Measurements from ENCODE around the gene CIPC.
A peak's percentile ranks its signal among the peaks of the same experiment; 100 is the strongest.

Gene CIPC

DNA sequence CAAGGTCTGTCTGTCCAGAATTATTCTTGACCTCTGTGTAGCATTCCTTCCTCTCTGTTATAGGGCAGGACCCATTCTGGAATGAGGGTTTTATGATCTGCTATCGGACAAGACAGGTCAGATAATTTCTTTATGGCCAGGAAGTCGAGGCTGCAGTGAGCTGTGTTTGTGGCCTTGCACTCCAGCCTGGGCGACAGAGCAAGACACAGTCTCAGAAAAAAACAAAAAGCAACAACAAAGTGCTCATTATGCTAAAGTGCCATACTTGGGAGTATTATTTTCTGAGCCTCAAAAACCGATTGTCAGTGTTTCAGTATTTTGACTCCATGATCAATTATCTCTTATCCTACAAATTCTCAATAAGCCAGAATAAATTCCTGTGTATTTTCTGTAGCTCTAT is 4.1 kb downstream of the CIPC start:
- no peak for DNase-seq (ENCODE audit: low read depth, low spot score)

DNA sequence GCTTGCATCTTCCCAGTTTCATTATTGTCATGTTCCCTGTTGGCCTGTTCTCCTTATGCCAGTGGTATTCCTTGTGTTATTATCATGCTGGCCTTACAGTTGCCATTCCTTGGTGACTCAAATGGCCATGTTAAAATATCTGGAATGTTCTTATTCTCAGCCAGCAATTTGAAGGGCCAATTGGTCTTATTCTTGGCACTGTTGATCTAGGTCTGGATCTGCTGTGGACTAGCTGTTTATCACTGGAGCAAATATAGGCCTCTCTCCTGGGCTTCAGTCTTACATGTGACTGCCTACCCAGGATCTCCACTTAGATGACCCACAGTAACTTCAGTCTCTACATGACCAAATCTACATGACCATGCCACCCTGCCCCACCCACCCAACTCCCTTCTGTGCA is 5.4 kb downstream of the CIPC start:
- DNase-seq (ENCODE audit: low read depth, low spot score) = no peak

DNA sequence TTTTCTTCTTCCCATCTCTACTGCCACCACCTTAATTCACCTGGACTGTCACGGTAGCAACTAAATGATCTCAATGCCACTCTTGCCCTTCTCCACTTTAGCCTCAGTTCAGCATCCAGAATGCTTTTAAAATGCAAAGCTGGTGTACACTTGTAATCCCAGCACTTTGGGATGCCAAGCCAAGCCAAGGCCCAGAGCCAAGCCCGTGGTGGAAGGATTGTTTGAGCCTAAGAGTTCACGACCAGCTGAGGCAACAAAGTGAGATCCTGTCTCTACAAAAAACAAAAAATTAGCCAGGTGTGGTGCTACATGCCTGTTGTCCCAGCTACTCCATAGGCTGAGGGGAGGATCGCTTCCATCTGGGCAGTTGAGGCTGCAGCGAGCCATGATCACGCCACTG is 5.9 kb downstream of the CIPC start:
- no peak for DNase-seq (ENCODE audit: low read depth, low spot score)

DNA sequence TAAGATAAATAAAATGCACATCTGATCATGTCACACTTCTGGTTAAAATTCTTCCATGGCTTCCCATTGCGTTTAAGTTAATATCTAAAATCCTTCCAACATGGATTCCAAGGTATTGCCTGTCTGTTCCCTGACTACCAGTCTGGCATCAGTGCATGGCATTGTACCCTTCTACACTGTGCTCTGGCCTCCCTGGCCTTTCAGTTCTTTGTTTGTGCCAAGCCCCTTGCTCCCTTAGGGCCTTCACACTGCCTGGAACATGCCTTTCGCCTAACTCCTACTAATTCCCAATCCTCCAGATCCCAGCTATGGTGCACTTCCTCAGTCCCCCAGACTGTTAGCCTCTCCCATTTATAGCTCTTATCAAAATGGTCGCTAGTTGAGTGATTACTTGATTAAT is 6.3 kb downstream of the CIPC start:
- DNase-seq (ENCODE audit: low read depth, low spot score) = no peak

DNA sequence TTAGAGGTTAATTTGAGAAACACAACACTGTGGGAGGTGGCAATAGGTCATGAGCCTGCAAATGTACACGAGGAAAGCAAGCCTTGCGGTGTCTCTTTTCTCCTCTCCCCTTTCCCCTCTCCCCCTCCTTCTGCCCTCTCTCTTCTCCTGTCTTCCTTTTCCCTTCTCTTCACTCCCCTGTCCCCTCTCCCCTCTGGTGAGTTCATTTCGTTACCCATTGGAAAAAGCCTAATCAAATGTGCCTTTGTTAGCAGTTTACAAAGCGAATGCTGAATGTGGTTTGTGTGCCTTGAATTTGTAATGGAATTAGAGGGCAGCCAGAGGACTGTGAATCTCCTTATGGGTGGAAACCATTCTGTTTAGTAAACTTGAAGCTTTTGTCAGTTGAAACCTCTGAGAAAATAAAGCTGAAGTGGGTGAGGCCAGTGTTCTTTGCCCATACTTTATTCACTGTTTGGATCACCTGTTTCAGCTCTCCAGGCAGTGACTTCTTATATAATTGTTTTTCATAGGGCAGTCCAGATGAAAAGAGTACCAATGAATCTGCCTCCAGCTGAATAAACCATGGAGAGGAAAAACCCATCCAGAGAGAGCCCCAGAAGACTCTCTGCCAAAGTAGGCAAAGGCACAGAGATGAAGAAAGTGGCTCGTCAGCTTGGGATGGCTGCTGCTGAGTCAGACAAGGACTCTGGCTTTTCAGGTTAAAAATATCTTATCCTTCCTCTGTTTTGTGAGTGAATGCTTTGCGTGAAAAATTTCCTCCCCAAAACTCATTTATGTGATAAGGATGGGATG is 7.3 kb downstream of the CIPC start:
- DNase-seq (ENCODE audit: low read depth, low spot score) = no peak

DNA sequence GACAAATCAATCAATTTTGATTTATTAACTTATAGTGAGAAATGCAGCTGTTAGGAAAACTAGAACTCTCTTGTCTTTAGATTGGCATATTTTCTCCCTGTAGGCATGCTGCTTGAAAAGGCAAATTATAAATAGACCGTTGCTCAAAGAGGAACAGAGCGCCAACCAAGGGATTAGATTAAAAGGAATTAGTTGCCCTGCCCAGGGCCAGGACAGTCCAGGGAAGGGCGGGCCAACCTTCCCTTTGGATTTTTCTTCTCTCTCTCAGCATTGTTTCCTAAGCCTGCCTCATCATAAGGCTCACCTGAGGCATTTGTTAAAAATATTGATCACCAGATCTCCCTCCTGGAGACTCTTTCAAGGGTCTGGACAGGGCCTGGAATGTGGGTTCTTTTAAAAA is 8.6 kb downstream of the CIPC start:
- no peak for DNase-seq (ENCODE audit: low read depth, low spot score)

DNA sequence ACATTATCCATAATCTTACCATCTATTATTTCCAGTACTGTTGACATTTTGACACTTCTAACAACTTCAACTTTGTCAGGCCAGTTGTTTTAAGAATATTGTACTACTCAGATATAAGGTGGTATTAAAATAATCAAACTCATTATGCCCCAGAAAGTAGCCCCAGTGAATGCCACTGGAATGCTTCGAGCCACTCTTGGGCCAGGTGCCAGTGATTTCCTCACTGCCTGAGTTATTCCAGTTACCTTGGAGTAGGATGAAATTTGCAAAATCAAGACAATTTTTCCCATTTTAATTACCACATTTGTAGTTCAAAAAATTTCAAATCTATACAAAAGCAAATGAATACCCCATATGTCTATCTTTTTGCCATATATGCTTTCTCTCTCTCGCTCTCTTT is 9.2 kb downstream of the CIPC start:
- DNase-seq (ENCODE audit: low read depth, low spot score) = no peak

DNA sequence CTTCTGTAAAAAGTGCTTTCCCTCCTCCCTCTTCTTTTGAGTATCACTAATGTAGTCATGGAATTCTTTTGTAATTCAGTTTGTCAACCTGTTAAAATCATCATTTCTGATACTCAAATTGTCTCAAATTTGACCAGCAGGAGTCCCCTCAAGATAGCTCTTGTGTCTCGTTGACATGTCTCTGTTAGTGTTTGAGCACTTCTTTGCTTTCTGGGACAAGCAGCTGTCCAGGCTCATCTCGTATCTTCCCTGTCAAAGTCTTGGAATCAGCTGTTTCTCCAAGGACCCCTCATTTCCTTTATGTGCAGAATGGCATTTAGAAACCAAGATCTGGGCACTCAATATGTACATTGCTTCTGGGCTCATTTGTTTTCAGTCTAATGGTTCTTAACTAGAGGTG is 10.7 kb downstream of the CIPC start:
- DNase-seq (ENCODE audit: low read depth, low spot score) = no peak

DNA sequence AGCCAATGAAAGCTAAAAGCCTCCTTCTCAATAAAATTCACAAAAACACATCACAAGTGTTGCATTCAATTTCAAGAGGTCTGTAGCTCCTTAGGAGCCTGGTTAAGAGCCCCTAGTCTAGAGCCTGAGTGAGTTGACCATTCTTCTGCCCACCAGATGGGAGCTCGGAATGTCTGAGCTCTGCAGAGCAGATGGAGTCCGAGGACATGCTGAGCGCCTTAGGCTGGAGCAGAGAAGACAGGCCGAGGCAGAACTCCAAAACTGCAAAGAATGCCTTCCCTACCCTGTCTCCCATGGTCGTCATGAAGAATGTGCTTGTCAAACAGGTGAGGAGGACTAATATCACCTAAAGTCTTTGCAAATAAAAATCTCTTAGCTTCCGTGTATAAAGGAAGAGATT is 11.6 kb downstream of the CIPC start:
- peak; percentile 59 for DNase-seq (ENCODE audit: low read depth, low spot score)

DNA sequence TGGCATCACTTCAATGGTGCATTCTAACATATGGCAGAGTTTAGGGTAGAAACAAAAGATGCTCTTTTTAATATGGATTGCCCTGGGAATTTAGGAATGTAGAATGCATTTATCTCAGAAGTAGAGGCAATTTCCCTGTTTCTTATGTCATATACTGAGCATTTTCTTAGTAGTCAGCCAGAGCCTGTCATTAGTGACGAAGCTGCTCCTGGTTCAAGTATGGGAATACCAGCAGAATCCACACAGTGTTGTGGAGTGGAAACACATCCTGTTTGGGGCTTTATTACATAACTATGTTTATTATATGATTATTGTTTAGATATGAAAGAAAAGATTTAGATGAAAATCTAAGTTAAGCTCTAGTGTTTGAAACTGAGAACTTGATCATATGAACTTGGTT is 12.2 kb downstream of the CIPC start:
- no peak for DNase-seq (ENCODE audit: low read depth, low spot score)

DNA sequence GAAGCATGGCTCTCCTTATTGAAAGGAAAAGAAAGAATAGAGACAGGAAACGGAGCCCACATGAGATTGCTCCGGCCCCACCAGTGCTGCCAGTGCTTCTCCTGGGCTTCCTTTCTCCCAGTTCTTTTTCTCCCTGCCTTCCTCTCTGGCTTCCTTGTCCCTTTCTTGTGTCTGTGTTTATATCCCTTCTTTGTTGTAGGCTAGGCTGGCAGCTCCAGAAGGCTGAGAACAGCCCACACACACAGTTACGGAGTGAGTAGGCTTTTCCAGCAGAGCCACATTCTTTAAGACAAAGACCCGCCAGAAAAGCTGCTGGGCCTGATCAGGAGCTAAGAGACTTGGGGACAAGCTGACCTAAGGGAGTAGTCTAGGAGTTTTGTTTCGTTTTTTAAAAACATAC is 13.0 kb downstream of the CIPC start:
- peak; percentile 96 for DNase-seq (ENCODE audit: low read depth, low spot score)

DNA sequence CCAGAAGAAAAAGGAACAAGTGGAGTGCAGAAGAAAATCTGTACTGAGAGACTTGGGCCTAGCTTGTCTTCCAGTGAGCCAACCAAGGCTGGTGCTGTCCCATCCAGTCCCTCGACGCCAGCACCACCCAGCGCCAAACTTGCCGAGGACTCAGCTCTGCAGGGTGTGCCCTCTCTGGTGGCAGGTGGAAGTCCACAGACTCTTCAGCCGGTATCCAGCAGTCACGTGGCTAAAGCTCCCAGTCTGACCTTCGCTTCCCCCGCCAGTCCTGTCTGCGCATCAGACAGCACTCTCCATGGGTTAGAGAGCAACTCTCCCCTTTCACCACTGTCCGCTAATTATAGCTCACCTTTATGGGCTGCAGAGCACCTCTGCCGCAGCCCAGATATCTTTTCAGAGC is 15.6 kb downstream of the CIPC start:
- no peak for DNase-seq (ENCODE audit: low read depth, low spot score)

DNA sequence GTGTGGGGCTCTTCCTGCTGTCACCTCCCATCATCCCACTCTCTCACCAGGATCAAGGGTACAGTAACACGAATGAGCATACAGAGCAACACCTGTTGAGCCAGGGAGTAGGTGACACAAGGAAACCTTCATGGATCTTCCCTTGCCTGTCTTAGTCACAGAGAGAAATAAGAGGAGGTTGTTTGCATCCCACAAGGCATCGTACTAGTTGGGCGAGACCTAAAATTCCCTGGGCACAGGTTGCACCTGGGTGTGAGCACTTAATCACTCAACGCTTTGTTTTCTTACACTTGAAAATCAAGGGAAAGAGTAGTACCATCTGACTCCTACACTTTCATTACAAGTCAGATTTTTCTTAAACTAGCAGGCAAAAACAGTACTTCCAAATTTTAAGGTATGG is 16.6 kb downstream of the CIPC start:
- DNase-seq (ENCODE audit: low read depth, low spot score) = no peak

DNA sequence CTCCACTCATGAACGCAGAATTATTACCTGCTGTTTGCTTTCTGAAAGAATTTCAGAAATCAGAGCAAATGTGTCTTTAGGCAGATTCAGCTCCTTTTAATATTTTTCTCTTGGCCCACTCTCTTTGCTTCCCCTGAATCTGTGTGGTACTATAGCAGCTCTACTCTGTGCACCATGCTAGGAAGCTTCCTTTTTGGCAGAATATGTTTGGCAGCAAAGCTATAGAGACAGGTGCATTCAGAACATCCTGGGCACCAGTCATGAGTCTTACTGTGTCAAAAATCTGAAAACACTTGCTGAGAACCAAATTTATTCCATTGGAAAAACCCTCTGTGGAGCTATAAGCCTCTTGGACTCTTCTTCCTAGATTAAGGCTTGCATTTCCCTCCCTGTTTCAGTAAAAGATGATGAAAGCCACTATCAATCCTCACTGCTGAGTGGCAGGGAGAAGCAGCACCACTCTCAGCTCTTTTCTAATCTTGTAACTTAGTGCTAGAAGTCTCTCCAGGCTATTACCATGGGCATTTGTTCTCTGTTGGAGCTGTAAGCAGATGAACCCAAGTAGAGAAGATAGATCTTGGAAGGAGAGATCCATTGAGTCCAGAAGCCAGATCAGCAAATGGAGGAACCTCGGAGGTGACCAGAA is 18.2 kb downstream of the CIPC start:
- DNase-seq (ENCODE audit: low read depth, low spot score) = no peak

DNA sequence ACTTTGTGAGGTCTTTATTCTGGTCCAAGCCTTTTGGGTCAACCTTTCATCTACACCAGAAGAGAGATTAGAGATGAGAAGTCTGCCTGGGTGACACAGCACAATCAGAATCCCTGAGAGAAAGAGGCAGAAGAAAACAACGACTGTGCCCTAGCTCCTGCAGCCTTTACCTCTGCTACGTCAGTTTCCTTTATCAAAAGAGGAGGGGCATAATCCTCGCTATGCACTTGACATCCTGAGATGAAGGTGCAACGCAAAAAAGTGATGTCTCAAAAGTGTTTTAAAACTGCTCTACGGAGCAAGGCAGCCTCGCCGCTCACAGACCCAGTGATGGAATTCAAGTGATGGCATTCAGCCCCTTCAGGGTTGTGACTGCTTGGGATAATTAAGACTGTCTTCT is 21.8 kb downstream of the CIPC start:
- DNase-seq (ENCODE audit: low read depth, low spot score) = no peak

DNA sequence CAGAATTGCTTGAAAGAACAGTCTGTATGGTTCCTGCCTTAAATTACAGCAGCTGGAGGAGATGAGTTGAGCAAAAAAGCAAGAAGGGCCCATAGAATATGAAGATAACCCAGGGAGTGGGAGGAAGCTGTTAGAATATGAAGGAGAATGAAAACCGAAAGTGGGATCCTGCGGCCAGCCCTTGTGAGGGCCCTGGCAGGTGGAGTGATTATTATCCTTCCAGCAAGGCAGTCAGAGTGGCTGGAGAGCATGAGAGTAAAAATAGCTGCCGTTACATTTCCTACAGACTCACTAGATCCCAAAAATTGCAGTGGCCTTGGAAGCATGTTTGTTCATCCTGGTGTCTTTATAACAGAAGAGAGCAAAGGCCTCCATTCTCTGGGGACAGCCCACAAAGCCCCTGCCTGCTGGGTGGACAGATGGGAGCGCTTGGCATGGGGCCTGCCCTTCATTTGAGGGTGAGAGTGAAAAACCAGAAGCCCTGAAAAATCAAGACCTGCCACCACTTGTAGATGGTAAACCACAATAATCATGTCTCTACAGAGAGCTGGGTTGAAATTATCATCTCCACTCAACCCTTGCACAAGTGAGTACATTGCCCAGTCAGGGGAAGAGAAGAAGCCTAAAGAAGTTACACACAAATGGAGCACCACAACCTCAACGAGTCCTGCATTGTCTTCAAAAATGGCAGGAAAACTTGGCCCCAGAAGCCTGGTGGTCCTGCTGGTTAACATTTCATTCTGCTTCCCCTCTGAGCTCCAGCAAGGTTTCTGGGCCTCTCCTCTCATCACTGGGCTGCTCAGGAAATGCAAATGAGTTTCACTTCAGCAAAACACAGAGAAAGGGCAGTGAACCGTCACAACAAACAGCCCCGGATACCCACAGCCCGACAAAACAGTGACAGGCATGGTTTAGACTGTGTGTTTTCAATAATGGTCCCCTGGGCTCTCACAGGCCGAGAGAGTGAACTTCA is 23.0 kb downstream of the CIPC start:
- no peak for DNase-seq (ENCODE audit: low read depth, low spot score)

DNA sequence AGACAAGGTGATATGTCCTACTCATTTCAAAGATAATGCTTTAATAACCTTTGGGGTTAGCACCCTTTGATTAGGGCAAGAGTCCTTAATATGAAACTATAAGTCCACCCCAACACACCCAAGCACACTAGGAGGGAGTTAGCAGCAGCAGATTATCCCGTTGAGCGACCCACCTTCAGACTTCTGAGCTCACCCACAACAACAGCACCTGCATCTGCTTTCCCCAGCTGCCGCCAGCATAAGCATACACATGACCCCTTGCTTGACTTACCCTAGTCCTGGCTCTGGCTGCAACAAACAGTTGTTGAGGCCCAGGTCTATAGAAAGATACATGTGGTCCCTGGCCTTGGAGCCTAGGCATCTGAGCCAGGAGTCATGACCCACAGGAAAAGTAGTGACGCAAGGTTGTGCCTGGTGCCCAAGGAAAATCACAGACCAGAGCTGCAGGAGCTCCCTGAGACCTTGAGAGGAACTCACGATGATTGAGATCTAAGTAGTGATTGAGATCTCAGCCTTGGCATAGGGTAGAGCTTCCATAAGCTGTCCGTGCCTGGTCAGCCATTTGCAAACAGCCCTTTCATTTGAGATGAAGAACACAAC is 24.6 kb downstream of the CIPC start:
- no peak for DNase-seq (ENCODE audit: low read depth, low spot score)

DNA sequence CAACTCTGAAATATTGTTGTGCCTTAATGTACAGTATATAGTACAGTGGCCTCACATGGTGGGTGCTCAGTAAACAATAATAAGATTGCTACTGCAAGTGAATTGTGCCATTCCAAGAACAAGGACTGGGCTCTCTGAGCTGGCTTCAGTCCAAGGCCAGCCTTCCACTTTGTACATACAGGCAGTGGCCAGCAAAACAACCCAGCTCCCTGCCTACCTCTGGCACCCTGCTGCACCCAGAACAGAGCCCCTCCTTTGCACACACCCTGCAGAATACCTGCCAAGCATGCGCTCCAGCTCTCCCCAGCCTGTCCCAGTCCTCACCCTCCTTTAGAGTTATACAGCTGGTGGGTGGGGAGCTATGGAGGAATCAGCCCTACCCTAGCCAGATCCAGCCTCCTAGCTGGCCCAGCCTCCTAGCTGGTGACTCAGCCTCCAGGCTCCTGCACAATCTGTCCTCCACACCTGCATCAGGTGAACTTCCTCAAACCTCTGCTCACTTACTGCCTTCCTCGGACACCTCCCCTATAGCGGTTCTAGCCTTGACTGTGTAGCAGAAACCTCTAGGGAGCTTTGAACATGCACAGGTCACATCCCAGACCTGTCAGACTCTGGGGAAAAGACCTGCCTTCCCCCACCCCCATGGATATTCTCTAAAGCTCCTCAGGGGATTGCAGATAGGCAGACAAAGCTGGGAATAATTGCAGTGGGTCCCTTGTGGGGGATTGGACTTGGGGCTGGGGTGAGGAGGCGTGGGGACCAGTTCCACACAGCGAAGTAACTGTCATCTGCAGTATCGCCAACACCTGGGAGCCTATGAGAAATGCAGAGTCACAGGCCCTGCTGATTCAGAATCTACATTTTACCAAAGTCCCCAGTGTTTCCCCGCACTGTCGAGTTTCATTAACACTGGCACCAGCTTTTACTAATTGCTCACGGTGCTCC is 25.6 kb downstream of the CIPC start:
- peak; percentile 65 for DNase-seq (ENCODE audit: low read depth, low spot score)

DNA sequence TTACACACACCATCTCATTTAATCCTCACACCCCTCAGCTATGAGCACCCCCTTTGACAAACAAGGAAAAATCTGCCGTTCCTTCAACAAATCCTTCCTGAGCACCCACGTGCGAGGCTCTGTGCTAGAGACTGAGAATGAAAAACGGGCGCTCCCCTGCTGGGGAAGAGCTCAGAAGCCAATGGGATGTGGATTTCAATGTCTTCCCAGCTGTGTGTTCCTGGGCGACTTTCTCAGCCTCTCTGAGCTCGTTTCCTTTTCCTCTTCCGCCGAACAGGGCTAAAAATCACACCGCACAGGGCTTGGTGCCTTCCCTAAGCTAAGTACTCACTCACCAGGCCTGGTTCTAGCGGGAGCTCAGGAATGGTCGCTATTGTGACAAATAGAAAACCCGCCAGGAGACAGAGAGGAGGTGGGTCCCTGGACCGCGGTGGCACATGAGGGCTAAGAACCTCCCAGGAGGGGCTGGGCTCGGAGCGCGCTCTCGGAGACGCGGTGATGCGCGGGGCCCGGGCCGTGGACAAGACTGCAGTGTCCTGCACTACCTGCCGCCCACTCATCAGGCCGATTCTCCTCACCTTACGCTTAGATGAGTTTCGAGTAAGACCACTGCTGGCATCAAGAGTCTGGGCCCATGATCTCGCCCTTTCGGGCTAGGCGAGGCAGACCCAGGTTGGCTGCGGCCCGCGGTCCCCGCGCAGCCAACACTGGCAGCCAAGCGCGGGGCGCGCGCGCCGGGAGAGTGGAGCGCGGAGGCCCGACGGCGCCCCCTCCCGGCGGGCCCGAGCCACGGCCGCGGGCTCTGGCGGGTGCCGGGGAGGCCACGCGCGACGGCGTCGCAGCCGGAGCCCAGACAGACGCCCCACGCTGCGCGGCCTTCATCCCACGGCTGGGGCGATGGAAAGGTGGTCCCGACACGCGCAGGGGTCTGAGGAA is 26.6 kb downstream of the CIPC start:
- DNase-seq (ENCODE audit: low read depth, low spot score) = peak; percentile 53
